Panc1 (cell line): Measurements from ENCODE around the gene PCDHB5.
A peak's percentile ranks its signal among the peaks of the same experiment; 100 is the strongest.

Source experiments
- CTCF ChIP-seq: fragments of 450-650 bp; IDR thresholded peaks from 2 replicates; pipeline ENCODE4 v1.5.1; 2017; ENCODE audit warnings: mild to moderate bottlenecking
- POLR2AphosphoS5 ChIP-seq: IDR thresholded peaks from 2 replicates; pipeline ENCODE4 v1.6.1; 2012; ENCODE audit warnings: mild to moderate bottlenecking, low read depth, low read length, moderate library complexity
- SIN3A ChIP-seq: IDR thresholded peaks from 2 replicates; pipeline ENCODE4 v1.6.1; 2012; ENCODE audit warnings: low read depth, mild to moderate bottlenecking, low read length, moderate library complexity, borderline replicate concordance; ENCODE audit not compliant: insufficient read depth

DNA sequence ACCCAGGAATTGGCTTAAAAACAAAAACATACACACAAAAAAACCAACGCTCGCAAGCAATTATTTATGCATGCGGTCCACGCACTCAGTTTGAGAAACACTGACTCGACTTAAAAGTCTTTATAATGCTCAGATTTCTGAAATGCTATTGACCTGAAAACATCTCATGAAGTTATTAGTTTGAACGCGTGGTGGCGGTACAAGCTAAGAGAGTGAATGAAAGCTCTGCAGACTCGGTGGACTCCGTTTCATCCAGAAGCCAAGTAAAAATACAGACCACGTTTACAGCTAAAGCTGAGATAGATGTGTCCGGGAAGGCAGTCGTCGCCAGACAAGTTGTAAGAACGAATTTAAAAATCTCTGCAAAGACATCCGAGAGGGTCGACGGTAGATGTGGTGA, 14.8 kb downstream of the PCDHB5 start, which contains the start of gene PCDHB6:
- TF ChIP-seq CTCF, result peak; percentile 69
- no peak for TF ChIP-seq SIN3A
- TF ChIP-seq POLR2AphosphoS5, result no peak
